Activated CD4-positive, alpha-beta T cell treated with anti-CD3 and anti-CD28 coated beads for 36 hours (primary cell): ENCODE results near the gene RABGAP1. TPM values are rescaled to one million over a fixed set of nuclear protein-coding genes. Genes with fewer than 3 reads are reported as not detected.

ENCODE experiments used
- ATAC-seq: fragments of 200-7000 bp; cut with Tn5 transposase; one replicate; pipeline ENCODE4 v1.10.0; 2021; ENCODE audit warnings: mild to moderate bottlenecking, moderate library complexity
- CTCF ChIA-PET: fragments of 350-600 bp; sonication (Branson Sonifier 250); formaldehyde crosslinking; loops from one replicate; lab custom pipeline; 2021; ENCODE audit warnings: antibody characterized with exemption; lab: Charles Lee
- POLR2A ChIA-PET: fragments of 350-600 bp; sonication (Branson Sonifier 250); formaldehyde crosslinking; loops from one replicate; lab custom pipeline; 2021; ENCODE audit warnings: antibody characterized with exemption, inconsistent platforms; lab: Charles Lee
- DNase-seq: peaks from one replicate; pipeline ENCODE4 v3.0.0-alpha.2; 2020
- H3K27ac Mint-ChIP-seq: one replicate; pipeline ENCODE4 v1.8.0; 2021; ENCODE audit warnings: mixed read lengths
- H3K27me3 Mint-ChIP-seq: one replicate; pipeline ENCODE4 v1.8.0; 2021; ENCODE audit warnings: mixed read lengths
- H3K36me3 Mint-ChIP-seq: one replicate; pipeline ENCODE4 v1.8.0; 2021; ENCODE audit warnings: low read depth, mixed read lengths
- H3K4me1 Mint-ChIP-seq: one replicate; pipeline ENCODE4 v1.8.0; 2021; ENCODE audit warnings: mixed read lengths
- H3K4me3 Mint-ChIP-seq: one replicate; pipeline ENCODE4 v1.8.0; 2021; ENCODE audit warnings: mild to moderate bottlenecking, moderate library complexity, mixed read lengths
- H3K9me3 Mint-ChIP-seq: one replicate; pipeline ENCODE4 v1.8.0; 2021; ENCODE audit warnings: low read depth, mixed read lengths
- intact Hi-C, 2 experiments: fragments of 100-400 bp; cut with DNase I in 1 of 2; cut with micrococcal nuclease in 1 of 2; formaldehyde crosslinking; loops; one replicate each; pipeline versions ENCODE4 v1.14.2 to v1.15.1; 2022 to 2024; cut with DNase I, micrococcal nuclease
- total RNA-seq, 2 experiments: library from RNA; stranded (reverse); gene quantifications; one replicate each; pipeline ENCODE4 v1.2.3, GENCODE V29; 2021

Gene RABGAP1
- total RNA-seq, 2 experiments from 2014 or later = 24.3 to 27.2 TPM

GRCh38 chr9:123046406-123047195 lies 105.8 kb downstream of the RABGAP1 start:
- Mint-ChIP-seq H3K4me3 (no peak overlapping the region), H3K4me1 (no peaks in the 10 kb centered on the region), H3K27ac (no peak overlapping the region), H3K27me3 (no peaks in the 10 kb centered on the region), H3K36me3 (peaks cover 13% of the 10 kb centered on the region), H3K9me3 (no peaks in the 10 kb centered on the region)
- intact Hi-C loops = no loop called here
- ChIA-PET POLR2A (no interaction called here), CTCF (interaction anchor here (0.6 to 1.1 kb wide), 2 partner anchors 39 to 494 kb away, joined by 3 read pairs; no protein-coding TSS in a partner anchor)
- ATAC-seq (no peak), DNase-seq (no peak)

GRCh38 chr9:123048748-123049147 lies 107.9 kb downstream of the RABGAP1 start:
- Mint-ChIP-seq H3K9me3 (no peaks in the 10 kb centered on the region), H3K27me3 (no peaks in the 10 kb centered on the region), H3K27ac (no peak overlapping the region), H3K36me3 (peaks cover 6% of the 10 kb centered on the region), H3K4me3 (no peak overlapping the region), H3K4me1 (peaks cover 4% of the 10 kb centered on the region)
- POLR2A ChIA-PET = no interaction called here
- CTCF ChIA-PET = interaction anchor here (0.8 to 1.3 kb wide), 2 partner anchors 12 to 24 kb away, joined by 3 to 4 read pairs; no protein-coding TSS in a partner anchor
- intact Hi-C loops = no loop called here
- ATAC-seq (no peak), DNase-seq (no peak)

- H3K9me3 Mint-ChIP-seq = no peaks in the 10 kb centered on the region
- intact Hi-C loops = no loop called here
Observed at GRCh38 chr9:123049589-123050222, 108.9 kb downstream of the RABGAP1 start.

GRCh38 chr9:123053046-123053445 lies 112.2 kb downstream of the RABGAP1 start:
- H3K4me1 Mint-ChIP-seq = peaks cover 4% of the 10 kb centered on the region
- ChIA-PET POLR2A (no interaction called here), CTCF (interaction anchor here (0.6 to 1.0 kb wide), 2 partner anchors 275 to 296 kb away, joined by 3 read pairs; no protein-coding TSS in a partner anchor)
- intact Hi-C loops = no loop called here
- peaks cover 7% of the 10 kb centered on the region for H3K36me3 Mint-ChIP-seq
- ATAC-seq (no peak), DNase-seq (no peak)
- no peak overlapping the region for H3K4me3 Mint-ChIP-seq
- H3K27ac Mint-ChIP-seq = no peak overlapping the region
- no peaks in the 10 kb centered on the region for H3K9me3 Mint-ChIP-seq
- no peaks in the 10 kb centered on the region for H3K27me3 Mint-ChIP-seq

More at GRCh38 chr9:123049589-123050222, 108.9 kb downstream of the RABGAP1 start:
- no peak overlapping the region for H3K27ac Mint-ChIP-seq
- H3K4me3 Mint-ChIP-seq = no peak overlapping the region
- DNase-seq = no peak
- H3K4me1 Mint-ChIP-seq = peaks cover 4% of the 10 kb centered on the region
- ChIA-PET CTCF (interaction anchor here (0.8 kb wide), 1 partner anchor 23 kb away, joined by 3 read pairs; no protein-coding TSS in a partner anchor), POLR2A (no interaction called here)
- peaks cover 5% of the 10 kb centered on the region for H3K36me3 Mint-ChIP-seq
- ATAC-seq = no peak
- no peaks in the 10 kb centered on the region for H3K27me3 Mint-ChIP-seq

GRCh38 chr9:123053711-123054110 lies 112.9 kb downstream of the RABGAP1 start:
- H3K27ac Mint-ChIP-seq = no peak overlapping the region
- ChIA-PET CTCF (interaction anchor here (1.0 kb wide), 1 partner anchor 295 kb away, joined by 3 read pairs; no protein-coding TSS in a partner anchor), POLR2A (interaction anchor here (0.6 kb wide), 1 partner anchor 43 kb away, joined by 3 read pairs; no protein-coding TSS in a partner anchor)
- no peak for DNase-seq
- peaks cover 4% of the 10 kb centered on the region for H3K4me1 Mint-ChIP-seq
- H3K27me3 Mint-ChIP-seq = no peaks in the 10 kb centered on the region
- no peaks in the 10 kb centered on the region for H3K9me3 Mint-ChIP-seq
- no peak for ATAC-seq
- peaks cover 7% of the 10 kb centered on the region for H3K36me3 Mint-ChIP-seq
- no peak overlapping the region for H3K4me3 Mint-ChIP-seq
- intact Hi-C loops = no loop called here

- POLR2A ChIA-PET = no interaction called here
- Mint-ChIP-seq H3K4me3 (no peak overlapping the region), H3K27me3 (no peaks in the 10 kb centered on the region), H3K4me1 (peaks cover 3% of the 10 kb centered on the region), H3K9me3 (no peaks in the 10 kb centered on the region), H3K36me3 (peaks cover 4% of the 10 kb centered on the region), H3K27ac (no peak overlapping the region)
- DNase-seq (no peak), ATAC-seq (no peak)
- CTCF ChIA-PET = no interaction called here
- intact Hi-C loops = no loop called here
Observed at GRCh38 chr9:123058834-123059233, 118.0 kb downstream of the RABGAP1 start.

- no peaks in the 10 kb centered on the region for H3K9me3 Mint-ChIP-seq
- no peak overlapping the region for H3K27ac Mint-ChIP-seq
- ATAC-seq = no peak
- H3K4me3 Mint-ChIP-seq = no peak overlapping the region
- ChIA-PET CTCF (no interaction called here), POLR2A (no interaction called here)
- no peaks in the 10 kb centered on the region for H3K27me3 Mint-ChIP-seq
- DNase-seq = no peak
- H3K36me3 Mint-ChIP-seq = peaks cover 4% of the 10 kb centered on the region
- peaks cover 3% of the 10 kb centered on the region for H3K4me1 Mint-ChIP-seq
- intact Hi-C loops = no loop called here
Observed at GRCh38 chr9:123059472-123060220, 118.8 kb downstream of the RABGAP1 start.

- Mint-ChIP-seq H3K27me3 (no peaks in the 10 kb centered on the region), H3K9me3 (no peaks in the 10 kb centered on the region), H3K36me3 (peaks cover 3% of the 10 kb centered on the region), H3K27ac (no peak overlapping the region), H3K4me3 (no peak overlapping the region), H3K4me1 (peaks cover 3% of the 10 kb centered on the region)
- DNase-seq (no peak), ATAC-seq (no peak)
- POLR2A ChIA-PET = interaction anchor here (0.6 kb wide), 1 partner anchor 822 kb away, joined by 3 read pairs; no protein-coding TSS in a partner anchor
- intact Hi-C loops = no loop called here
- CTCF ChIA-PET = interaction anchor here (0.6 kb wide), 1 partner anchor 20 kb away, joined by 3 read pairs; no protein-coding TSS in a partner anchor
Observed at GRCh38 chr9:123061216-123061615, 120.4 kb downstream of the RABGAP1 start.

- no peaks in the 10 kb centered on the region for H3K9me3 Mint-ChIP-seq
- intact Hi-C loops = no loop called here
- H3K4me1 Mint-ChIP-seq = peaks cover 3% of the 10 kb centered on the region
- H3K36me3 Mint-ChIP-seq = peaks cover 13% of the 10 kb centered on the region
- ATAC-seq (no peak), DNase-seq (no peak)
- no peaks in the 10 kb centered on the region for H3K27me3 Mint-ChIP-seq
- H3K4me3 Mint-ChIP-seq = no peak overlapping the region
- ChIA-PET CTCF (interaction anchor here (1.1 kb wide), 1 partner anchor 11 kb away, joined by 4 read pairs; no protein-coding TSS in a partner anchor), POLR2A (no interaction called here)
- no peak overlapping the region for H3K27ac Mint-ChIP-seq
Observed at GRCh38 chr9:123062351-123063176, 121.7 kb downstream of the RABGAP1 start.

GRCh38 chr9:123063177-123063598 lies 122.4 kb downstream of the RABGAP1 start:
- Mint-ChIP-seq H3K9me3 (no peaks in the 10 kb centered on the region), H3K36me3 (peaks cover 14% of the 10 kb centered on the region)

More at GRCh38 chr9:123063177-123063598, 122.4 kb downstream of the RABGAP1 start:
- intact Hi-C loops = no loop called here
- DNase-seq (no peak), ATAC-seq (no peak)
- Mint-ChIP-seq H3K27me3 (no peaks in the 10 kb centered on the region), H3K4me3 (no peak overlapping the region), H3K27ac (no peak overlapping the region), H3K4me1 (peaks cover 3% of the 10 kb centered on the region)
- ChIA-PET CTCF (interaction anchor here (0.9 to 1.1 kb wide), 2 partner anchors 11 to 16 kb away, joined by 3 to 4 read pairs; no protein-coding TSS in a partner anchor), POLR2A (no interaction called here)
